C4-2B (cell line): ENCODE data around the gene KLC3.

Experiments
- CTCF ChIP-seq: fragments of 450-650 bp; conservative IDR thresholded peaks from 2 replicates; pipeline ENCODE4 v1.5.1; 2017; ENCODE audit warnings: mild to moderate bottlenecking
- ZFX ChIP-seq: fragments of 450-650 bp; IDR thresholded peaks from 2 replicates; pipeline ENCODE4 v1.6.1; 2017

GRCh38 chr19:45352062-45352461 is 11.5 kb downstream of the KLC3 start:
- TF ChIP-seq CTCF (no peak), ZFX (no peak)
